Measurements from ENCODE around the gene AGAP1.

AGAP1 gene

DNA sequence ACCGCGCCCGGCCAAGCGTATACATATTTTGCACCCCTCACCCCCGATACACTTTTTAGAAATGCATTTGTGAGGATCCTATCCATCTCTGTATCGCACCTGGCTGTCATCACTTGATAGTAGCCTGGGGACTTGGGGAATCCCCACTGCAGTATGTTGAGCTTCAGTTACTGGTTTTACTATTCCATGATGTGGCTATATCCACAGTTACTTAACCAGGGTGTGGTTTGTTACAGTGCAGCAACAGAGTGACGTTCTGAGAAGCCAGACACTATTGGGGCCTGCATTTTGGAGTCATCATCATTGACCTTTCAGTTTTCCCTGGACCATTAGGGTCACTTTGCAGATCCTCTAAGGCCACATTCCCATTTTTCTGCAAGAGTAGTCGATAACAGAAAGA, 212.7 kb downstream of the AGAP1 start:
- DNase-seq (ENCODE audit: low read depth in 4 of 4, low spot score in 1 of 4) = no peak

DNA sequence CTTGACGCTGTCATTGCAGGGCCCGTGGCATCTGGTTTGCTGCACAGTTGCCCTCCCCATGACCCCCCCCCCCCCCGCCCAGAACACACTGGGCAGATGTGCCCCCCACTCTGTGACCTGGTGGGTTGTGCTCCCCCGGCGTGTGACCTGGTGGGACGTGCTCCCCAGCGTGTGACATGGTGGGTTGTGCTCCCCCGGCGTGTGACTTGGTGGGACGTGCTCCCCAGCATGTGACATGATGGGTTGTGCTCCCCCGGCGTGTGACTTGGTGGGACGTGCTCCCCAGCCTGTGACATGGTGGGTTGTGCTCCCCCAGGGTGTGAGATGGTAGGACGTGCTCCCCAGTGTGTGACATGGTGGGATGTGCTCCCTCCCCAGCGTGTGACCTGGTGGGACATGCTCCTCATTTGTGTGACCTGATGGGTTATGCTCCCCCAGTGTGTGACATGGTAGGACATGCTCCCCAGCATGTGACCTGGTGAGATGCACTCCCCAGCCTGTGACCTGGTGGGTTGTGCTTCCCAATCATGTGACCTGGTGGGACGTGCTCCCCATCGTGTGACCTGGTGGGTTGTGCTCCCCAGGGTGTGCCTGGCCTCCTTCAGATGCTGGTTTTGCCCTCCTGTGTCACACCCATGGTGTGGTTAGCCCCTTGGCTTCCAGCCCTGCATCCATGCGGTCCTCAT, 213.7 kb downstream of the AGAP1 start:
- DNase-seq (ENCODE audit: low read depth in 4 of 4, low spot score in 1 of 4) = no peak

DNA sequence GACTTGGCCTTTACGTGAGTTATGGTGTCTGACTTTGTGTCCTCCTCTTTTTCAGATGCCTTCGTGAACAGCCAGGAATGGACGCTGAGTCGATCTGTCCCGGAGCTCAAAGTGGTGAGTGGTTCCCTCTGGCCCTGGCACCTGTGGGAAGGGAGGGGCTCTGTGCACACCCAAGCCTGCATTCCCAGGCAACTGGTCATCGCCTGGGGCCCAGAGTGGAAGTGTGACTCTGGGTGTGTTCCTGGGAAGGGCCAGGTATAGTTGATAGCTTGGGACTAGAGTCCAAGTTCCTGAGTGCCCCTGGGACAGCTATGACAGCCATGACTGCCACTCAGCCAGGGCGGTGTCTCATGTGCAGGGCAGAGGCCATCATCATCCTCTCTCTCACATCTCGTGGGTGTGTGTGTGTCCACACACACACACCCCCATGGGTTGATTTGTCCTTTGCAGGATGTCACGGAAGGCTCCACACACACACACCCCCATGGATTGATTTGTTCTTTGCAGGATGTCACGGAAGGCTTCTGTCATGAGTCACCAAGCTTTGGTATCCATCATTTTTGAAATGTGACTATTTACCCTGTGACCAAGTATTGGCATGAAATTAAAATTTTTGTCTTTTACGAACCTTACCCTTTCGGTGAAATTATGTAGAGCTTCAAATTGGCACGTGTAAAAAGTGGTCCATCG, 215.4 kb downstream of the AGAP1 start:
- no peak for DNase-seq (ENCODE audit: low read depth in 4 of 4, low spot score in 1 of 4)

DNA sequence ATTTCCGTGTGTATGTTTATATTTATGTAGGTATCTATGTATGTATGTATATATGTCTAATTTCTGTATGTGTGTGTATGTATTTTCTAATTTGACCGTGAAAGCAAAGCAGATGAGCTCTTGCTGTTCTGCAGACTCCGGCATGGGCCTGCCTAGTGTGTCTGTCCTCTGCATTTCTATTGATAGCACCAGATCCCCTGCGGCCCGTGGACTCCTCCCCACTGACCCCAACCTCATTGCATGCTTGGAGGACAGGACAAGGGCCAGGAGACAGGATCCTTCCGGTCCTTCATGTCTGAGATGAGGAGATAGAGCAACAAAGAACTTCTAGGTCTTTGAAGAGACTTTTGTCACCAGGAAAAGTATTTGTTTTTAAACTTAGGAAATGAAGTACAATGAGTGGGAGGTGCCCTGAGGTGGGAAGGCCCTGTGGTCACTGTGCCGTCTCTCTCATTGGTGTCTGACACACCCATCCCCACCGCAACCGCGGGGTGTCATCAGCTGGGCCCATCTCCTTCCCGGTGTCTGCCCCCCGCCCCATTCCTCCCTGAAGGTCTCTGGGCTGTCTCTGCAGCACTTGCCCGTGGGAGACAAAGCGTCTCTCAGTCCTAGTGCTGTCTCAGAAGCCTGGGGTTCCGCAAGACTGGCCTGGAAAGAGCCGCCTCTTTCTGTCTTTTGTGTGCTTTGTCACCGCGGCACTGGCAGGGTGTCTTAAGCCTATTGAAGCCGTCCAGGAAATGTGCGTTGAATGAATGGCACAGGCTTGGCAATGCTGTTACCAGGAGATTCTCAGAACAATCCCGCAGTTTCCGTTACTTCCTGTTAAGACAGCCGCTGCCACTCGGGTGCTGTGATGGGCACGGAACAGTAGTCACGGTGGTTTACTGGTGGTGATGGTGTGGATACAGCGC, 216.4 kb downstream of the AGAP1 start:
- no peak for DNase-seq (ENCODE audit: low read depth in 4 of 4, low spot score in 1 of 4)

DNA sequence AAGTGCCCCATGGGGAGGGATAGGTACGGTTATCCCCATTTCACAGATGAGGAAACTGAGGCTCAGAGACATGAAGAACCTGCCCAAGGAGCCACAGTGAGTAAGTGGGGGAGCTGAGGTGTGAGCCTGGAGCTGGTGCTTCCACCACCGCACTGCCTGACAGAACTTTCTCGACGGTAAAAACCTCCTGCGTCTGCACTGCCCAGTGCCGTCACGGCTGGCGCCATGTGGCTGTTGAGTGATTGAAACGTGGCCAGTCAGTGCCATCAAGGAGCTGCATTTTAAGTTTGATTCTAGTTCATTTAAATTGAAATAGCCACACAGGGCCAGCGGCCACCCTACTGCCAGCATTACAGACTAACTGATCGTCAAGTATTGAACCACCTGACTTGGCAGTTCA, 217.1 kb downstream of the AGAP1 start:
- no peak for DNase-seq (ENCODE audit: low read depth in 4 of 4, low spot score in 1 of 4)

DNA sequence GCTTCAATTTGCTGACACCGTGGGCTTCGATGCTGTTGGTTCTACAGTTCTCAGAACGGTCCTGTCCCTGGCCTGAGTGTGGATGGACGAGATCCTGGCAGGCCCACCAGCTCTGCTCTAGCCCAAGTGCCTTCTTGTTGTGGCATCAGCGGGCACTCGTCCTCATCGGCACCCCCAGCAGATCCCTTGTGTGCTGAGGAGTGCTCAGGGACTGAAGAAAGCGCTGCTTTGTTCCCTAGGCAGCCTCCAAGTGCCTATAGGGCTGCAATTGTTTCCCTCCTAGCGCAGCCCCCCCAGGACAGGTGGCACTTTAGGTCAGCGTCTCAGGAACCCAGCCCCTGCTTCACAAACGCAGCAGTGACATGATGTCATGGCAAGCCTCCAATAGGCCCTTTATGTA, 217.7 kb downstream of the AGAP1 start:
- no peak for DNase-seq (ENCODE audit: low read depth in 4 of 4, low spot score in 1 of 4)

DNA sequence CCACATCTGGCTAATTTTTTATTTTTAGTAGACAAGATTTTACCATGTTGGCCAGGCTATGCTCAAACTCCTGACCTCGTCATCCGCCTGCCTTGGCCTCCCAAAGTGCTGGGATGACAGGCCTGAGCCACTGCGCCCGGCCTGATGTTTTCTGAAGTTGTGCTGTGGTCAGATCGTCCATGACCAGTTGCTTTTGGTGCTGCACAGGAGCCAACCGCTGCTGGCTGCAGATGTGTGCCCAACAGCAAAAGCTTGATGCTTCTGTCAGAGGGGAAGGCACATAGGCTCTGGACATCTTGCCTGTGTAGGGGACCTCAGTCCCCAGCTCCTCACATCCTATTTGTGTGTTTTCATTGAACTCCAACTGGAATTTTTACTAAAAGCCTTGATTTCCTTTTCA, 218.3 kb downstream of the AGAP1 start:
- no peak for DNase-seq (ENCODE audit: low read depth in 4 of 4, low spot score in 1 of 4)

DNA sequence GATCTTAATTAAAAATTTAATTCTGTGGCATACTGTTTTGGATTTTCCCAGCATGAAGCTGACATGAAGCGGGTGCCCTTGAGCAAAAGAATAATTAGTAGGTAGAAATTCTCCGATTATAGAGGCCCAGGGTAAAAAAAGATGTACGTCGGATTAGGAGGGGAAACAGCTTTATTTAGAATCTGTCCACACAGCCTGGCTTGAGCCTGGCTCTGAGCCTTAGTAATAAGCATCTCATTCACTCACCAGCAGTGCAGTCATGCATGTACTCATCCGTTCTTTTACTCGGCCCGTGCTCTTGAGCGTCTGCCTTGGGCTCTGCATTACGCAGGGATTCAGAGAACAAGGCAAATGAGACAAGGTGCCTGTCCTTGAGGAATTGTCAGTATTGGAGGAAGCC, 219.3 kb downstream of the AGAP1 start:
- no peak for DNase-seq (ENCODE audit: low read depth in 4 of 4, low spot score in 1 of 4)

DNA sequence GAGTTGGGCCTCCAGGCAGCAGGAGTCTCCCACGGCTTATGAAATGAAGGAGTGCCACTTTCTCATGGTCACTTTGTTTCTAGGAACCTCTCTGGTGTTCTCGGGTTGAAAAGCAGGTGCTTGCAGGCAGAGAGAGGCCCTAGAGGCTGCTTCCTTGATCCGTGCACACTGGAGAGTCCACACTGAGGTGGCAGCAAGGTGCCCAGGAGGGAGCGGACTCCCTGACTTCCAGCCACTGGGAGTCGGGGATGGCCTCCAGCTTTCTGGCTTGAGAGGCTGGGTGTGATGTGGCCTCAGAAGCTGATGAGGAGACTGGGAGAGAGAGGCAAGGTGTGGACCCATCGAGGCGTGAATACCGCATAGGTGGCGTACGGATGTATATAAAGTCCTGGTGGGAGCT, 221.8 kb downstream of the AGAP1 start:
- DNase-seq (ENCODE audit: low read depth in 4 of 4, low spot score in 1 of 4) = no peak

DNA sequence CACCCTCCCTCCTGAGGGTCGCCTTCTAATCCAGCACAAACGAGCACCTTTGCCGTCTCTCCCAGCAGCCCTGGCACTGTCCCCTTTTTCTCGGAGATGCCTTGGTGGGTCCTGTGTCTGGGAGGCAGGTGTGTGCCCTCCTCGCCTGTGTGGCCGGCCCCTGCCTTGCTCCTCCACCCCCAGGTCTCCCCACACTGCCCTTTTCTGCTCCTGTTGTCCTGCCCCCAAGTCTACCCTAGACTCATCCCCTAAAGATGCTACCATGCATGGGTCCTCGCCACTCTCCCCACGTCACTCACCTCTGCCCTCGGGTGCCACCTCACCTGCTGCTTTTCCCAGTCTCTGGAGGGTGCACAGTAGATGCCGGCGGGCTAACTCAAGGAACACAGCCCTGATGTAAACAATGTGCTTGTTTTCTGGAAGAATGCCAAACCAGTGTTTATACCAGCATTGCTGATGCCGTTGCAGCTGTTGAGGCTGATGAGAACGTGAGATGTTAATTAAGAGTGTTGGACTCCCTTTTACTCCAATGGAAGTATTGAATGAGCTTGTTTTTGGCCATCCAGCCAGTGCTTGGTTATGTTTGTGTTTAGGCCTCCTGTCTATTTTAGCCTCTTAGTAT, 223.1 kb downstream of the AGAP1 start:
- no peak for DNase-seq (ENCODE audit: low read depth in 4 of 4, low spot score in 1 of 4)

DNA sequence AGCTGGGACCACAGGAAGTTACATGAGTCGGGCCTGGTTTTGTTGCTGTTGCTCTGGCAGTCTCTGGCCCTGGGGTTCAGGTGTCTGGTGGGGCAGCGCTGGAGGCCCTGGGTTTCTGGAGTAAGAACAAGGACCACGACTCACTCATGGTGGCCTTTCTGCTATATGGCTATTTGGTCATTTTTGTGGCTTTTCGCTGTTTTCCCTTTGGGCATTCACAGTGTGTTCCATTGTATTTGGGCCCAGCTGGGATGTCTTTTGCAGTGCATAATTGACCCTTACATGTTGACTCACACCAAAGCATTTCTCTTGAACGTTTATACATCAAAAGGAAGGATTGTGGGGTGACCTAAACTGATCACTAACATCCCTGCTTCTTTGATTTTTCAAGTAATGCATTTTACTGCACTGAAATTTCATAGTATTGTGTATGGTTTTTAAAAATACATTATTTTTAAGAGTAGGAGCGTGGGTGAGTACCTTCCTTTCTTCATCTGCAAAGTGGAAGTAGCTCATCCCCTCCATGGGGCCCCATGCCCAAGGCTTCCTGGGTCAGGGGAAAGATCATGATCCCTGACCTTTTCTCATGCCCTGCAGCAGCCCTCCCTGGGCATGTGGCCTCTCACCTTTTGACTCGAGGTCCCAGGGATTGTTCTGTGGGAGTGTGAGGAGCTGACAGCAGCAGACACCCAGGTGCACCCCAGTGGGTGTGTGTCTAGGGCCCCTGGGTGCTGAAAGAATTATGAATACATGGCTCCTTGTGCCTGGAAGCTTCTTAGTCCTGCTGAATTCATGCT, 225.5 kb downstream of the AGAP1 start:
- no peak for DNase-seq (ENCODE audit: low read depth in 4 of 4, low spot score in 1 of 4)

DNA sequence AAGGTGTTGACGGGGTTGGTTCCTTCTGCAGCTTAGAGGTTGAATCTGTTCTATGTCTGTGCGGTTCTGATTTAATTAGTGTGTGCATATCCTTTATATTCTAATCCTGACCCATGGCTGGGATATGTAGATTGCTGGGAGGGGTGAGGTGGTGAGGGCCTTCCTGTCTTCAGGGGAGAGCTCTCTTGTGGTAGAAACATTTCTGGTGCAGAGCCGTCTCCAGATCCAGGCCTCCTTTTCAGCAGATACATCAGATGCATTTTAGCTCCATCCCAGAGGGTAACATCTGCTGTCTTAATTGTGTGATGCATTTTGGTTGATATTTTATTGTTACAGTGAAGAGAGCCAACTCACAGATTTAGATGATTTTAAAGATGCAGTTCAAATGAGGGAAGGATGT, 227.8 kb downstream of the AGAP1 start:
- no peak for DNase-seq (ENCODE audit: low read depth in 4 of 4, low spot score in 1 of 4)

DNA sequence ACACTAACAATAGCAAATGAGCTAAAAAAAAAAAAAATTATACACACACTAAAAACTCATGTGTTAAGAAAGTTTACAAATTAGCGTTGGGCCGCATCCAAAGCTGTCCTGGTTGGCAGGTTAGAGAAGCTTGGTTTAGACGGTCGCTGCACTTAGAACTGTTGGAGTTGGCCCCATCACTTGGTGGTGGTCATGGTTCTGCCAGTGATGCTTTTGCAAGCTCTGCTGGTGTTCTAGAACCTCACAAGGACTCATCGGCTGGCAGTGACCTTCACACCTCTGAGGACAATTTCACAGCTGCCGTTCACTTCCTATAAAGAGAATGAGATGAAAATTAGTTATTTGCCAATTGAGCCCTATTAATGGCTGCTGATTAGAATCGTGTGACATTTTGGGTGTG, 229.0 kb downstream of the AGAP1 start:
- no peak for DNase-seq (ENCODE audit: low read depth in 4 of 4, low spot score in 1 of 4)

DNA sequence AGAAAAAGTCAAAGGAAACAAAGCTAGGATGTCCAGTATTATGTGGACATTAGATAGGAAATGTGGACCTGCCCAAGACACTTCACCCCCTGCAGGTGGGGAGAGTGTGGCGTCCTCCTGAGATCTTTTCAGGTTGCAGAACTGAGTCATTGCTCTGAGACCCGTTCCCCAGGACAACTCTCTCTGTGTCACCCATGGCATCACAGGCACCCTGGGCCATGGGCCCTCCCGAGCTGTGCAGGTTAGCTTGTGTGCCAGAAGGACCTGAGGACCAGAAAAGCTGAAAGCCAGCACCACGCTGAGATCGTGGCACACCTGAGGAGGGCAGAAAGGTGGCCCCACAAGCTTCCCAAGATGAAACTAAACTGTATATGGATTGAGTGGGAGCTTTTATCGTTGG, 229.5 kb downstream of the AGAP1 start:
- DNase-seq (ENCODE audit: low read depth in 4 of 4, low spot score in 1 of 4) = no peak

DNA sequence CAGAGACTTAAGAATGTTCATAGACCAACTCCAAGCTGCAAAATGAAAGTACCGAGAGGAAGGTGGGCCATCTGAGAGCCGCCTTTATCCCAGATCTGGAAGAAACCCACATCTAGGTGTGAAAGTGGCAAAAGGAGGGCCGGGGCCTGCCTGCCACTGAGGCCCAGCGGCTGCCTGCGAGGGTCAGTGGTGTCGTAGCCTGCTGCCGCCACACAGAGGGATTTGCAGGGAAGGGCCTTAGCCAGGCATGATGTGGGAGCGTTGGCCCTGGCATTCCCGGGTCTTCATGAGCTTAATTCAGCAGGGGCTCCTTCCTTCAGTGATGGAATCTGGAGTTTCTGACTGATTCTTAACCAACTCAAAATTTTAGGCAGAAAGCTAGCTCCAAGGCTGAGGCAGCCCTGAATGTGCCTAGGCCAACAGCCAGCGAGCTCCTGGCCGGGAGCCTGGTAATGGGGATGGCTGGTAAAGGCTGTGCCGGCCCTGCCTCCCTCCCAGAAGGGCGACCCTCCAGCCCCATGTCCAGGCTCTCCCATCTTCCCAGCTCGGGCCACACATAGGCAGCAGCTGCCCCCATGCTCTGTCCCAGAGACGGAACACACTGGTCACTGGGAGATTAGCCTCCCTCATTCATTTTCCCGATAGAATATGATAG, 230.1 kb downstream of the AGAP1 start:
- no peak for DNase-seq (ENCODE audit: low read depth in 4 of 4, low spot score in 1 of 4)

DNA sequence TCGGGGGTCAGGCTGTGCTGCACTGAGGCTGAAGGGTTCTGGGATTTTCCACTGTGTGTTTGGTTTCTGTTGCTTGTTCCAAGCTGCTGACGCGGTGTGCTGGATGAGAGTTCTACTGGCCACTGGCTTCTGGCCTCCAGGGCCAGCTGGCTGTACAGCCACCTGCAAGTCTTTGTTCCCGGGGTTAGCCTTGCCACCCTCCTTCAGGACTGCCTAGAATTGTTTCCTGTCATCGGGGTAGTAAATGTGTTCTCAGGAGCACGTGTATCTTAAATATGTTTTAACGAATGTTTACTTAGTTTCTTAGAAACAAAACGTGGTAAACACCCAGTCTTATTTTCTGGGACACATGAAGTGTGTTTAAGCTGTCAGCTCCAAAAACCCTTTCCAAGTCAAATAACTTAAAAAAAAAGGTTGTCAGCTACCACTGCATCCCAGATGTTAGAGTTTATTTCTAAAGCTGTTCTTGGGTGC, 231.2 kb downstream of the AGAP1 start:
- no peak for DNase-seq (ENCODE audit: low read depth in 4 of 4, low spot score in 1 of 4)

DNA sequence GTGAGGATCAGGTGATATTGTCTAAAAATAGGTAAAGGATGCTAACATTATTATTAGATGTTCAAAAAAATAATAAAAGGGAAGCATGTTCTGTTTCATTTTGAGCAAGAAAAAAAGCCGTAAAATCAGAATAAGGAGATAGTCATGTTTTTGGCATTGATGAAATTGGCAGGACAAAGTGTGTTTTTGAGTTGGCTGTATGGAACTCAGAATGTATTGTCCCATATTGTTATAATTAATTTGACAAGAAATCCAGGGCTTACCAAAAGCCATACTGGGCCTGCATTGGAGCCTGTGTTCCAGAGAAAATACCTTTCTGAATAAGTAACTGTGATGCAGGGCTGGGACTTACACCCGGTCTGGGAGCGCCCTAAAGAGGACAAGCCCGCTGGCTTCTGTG, 232.0 kb downstream of the AGAP1 start:
- DNase-seq (ENCODE audit: low read depth in 4 of 4, low spot score in 1 of 4) = no peak

DNA sequence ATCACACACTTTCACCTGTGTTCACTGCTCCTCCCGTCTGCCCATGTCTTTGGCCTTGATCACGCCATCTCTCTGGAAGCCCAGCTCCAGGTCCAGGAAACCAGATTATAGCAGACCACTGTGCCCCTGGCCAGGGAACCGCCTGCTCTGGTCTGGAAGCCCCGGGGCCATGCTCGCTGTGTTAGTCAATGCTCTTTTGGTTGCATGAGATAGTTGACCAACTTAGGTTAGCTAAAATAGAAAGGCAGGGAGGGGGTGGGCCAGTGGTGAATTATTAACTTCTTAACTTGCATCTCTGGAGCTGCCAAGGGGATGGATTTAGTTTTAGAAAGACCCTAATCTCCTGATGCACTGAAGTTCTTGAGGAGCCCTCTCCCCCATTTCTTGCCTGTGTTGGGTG, 232.7 kb downstream of the AGAP1 start:
- DNase-seq (ENCODE audit: low read depth in 4 of 4, low spot score in 1 of 4) = no peak

DNA sequence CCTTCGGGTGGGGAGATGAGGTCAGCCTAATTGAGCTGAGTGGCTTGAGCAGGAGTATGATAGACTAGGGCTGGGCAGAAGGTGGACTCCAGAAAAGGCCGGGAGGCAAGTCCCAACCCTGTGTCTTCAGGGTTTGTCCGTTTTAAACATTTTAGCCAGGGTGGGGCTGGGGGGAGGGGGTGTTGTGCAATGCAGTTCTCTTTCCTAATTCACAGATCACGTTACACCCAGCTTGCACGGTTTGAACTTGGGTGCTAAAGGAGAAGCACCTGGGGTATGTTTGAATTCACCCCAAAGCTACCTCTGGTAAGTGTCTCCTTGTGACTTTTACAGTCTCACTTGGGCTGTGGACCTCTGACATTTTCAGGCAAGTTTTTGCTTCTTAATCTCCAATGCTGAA, 233.3 kb downstream of the AGAP1 start:
- no peak for DNase-seq (ENCODE audit: low read depth in 4 of 4, low spot score in 1 of 4)
